GM21367 (cell line): ENCODE data around the gene PCID2.

Experiments used
- ATAC-seq: cut with Tn5 transposase; IDR thresholded peaks from one replicate; pipeline ENCODE4 v1.9.1; 2021; ENCODE audit not compliant: unreplicated experiment

PCID2 gene

DNA sequence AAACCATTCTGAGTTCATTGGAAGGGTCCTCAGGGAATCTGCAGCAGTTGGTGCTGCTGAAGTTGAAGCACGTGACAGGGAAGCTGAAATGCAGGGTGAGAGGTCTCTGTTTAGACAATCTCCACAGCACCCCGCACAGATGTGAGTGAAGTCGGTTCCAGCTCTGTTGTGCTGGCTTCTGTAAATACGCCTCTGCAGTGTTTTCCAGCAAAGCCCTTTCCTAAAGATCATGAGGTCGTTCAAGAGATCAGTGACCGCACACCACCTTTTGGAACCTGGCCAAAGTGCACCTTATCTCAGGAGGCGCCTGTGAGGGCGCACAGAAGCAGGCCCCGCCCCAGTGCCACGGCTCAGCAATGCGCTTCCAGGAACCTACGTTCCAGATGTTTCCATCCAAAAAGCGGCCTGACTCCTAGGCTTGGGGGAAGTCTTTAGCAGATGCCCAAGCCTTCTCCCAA, 11.7 kb upstream of the PCID2 start:
- ATAC-seq: no peak

DNA sequence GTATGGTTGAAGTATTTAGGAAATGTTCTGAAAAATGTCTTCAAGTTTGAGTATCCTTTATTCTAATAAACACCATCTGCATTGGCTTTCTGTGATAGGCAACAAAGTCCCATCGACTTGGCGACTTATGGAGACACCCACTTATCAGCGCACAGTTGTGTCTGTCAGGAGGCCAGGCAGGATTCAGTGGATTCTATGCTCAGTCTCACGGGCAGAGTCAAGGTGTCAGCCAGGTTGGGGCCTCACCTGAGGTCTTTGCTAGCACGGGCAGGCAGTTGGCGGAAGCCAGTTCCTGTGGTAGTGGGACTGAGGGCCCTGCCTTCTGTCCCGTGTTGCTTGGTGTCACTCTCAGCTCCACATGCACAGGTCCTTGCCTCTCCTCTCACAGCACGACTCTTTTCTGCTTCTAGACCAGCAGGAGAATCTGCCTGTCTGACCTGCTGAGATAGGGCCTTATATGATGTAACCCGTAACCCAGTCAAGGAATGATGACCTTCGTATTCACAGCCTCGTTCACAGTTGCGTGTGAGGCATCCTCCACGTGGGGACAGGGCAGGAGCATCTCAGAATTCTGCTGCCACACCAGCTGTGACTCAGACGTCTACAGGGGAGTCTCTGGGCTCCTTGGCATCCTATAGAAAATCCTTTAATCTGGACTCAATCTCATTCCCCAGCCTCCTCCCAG, 10.9 kb upstream of the PCID2 start:
- ATAC-seq: no peak

DNA sequence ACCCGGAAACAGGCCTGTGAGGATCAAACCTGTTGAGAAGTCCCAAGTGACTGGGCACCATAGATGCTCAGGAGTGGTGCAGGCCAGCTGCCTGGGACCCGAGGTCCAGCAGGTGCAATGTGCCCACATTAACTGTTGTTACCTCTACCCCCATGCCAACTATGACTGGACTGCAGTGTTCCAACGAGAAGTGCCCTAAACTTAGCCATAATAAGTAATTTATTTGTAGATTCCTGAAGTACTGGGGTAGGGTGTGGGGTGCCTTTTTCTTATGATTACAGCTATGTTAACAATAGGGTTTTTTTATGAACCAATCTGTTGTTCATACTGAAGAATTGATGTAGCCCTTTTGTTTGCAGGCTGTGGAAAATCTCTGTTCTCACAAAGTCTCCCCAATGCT, 10.1 kb upstream of the PCID2 start:
- no peak for ATAC-seq

DNA sequence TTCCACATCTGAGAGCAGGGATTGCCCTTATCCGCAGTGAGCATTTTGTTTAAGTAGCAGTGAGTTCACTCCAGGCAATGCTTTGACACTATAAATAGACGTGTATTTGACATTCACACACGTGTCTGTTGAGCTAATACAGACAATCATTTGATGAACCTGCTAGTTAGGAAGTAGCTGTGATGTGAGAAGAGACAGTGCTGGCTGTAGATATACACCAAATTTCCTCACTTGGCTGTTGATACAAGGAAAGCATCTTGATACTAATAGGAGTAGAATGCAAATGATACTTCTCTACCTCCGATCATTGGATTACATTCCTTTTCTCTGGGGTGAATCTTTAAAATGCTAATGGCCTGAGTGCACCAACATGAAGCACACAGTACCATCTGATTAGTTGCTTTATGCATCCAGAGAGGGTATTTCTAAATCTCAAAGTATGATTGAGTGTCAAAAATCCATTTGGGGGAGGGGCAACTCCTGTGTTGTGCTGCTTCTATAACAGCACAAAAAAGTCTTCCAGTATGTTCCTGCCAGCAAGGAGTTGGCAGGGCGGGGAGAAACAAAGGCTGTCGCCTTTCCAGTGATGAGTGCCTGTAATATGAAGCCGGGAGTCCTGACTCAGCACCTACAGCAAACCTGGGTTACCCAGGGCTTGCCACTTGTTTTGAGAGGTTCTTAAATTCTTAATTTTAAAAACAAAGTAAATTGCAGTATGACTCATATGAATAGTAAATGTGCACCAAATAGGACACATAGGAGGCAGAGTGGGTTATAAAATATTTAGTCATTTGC, 8.0 kb upstream of the PCID2 start:
- ATAC-seq: no peak

DNA sequence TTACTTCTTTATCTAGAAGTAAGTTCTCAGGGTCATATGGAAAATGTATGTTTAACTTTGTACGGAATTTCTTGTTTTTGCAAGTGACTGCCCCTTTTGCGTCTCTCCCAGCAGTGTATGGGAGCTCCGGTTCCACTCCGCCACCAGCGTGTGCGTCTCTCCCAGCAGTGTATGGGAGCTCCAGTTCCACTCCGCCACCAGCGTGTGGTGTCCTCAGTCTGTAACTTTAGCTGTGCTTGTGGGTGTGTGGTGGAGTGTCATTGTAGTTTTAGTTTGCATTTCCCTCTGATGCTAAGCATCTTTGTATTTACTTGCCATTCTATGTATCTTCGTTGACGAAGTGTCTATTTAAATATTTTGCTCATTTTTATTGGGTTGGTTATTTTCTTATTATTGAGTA, 3.3 kb upstream of the PCID2 start:
- ATAC-seq: no peak

DNA sequence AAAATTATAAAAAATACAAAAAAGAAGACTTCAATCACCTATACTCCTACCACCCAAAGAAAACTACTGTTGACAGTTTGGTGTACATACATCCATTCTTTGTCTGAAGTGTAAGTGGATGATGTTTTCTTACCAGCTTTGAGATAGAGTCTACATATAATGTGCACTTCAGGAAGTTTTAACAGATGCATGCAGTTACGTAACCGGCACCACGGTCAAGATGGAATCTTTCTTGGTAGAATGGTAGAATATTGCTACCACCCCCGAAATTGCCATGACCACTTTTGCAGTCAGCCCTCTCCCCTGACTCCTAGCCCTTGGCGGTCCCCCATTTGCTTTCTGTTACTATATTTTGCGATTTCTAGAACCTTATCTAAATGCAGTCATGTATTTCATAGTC, 2.4 kb upstream of the PCID2 start:
- ATAC-seq: no peak

DNA sequence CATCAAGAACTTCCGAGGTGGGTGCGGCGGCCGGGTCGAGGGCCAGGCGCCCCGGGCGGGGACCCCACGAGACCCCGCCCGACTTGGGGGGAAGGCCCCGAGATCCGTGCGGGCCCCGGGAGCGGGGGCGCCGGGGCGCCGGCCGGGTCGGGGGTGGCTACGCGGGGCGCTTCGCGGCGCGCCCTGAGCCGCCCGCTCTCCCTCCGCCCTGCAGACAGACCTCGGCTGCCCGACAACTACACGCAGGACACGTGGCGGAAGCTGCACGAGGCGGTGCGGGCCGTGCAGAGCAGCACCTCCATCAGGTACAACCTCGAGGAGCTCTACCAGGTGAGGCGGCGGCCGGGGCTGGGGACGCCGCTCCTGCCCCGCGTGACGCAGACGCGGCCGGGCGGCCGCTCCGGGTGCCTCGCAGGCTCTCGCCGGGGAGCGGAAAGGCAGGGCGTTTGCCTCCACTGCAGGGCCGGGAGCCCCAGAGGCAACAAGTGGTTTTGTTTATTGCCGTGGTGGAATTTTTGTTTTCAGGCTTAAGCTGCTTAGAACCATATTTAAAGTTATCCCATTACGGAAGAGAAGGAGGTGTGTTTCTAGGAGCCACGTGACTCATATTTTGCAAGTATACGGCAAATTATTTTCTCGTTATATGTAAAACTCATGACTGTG, 1.4 kb upstream of the PCID2 start:
- ATAC-seq: peak; percentile 41

DNA sequence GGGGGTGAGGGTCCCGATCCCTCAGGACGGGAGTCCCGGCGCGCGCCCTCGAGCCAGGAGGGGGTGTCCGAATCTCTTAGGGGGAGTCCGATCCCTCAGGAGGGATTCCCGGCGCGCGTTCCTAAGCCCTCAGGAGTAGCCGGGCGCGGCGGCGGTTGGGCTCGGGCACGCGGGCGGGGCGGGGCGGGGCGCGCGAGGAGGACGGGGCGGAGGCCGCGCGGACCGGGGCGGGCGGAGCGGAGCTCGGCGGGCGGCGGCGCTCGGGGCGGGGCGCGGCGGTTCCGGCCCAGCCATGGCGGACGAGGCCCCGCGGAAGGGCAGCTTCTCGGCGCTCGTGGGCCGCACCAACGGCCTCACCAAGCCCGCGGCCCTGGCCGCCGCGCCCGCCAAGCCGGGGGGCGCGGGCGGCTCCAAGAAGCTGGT, 878 bp upstream of the PCID2 start, which contains the start of gene CUL4A:
TSS of gene CUL4A (plus strand) at position 278 of the 423 bp plus-strand sequence. CDS start at position 293, 15 bp downstream.
- peak; percentile 36 for ATAC-seq

DNA sequence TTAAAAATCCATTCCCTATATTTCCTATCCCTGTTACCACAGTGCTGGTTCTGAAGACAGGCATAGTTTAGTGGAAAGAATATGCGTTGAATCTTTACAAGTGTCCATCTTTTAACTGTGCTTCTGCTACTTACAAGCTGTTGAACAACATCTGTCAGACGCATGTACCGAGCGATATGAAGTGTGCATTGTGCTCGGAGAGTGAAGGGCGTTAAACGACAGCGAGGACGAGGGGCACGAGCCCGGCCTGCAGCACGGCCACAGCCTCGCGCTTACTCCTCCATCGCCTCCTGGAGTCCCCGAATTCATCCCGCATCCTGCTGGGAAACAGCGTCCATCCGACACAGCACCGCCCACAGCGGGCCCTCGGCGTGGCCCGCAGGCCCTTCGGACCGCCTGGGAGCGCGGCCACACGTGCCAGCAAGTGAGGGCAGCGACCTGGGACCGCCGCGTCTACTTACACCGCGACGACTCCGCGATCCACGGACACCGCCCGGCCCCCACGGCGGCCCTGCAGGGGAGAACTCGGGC, 514 bp downstream of the PCID2 start:
- ATAC-seq: peak; percentile 6

DNA sequence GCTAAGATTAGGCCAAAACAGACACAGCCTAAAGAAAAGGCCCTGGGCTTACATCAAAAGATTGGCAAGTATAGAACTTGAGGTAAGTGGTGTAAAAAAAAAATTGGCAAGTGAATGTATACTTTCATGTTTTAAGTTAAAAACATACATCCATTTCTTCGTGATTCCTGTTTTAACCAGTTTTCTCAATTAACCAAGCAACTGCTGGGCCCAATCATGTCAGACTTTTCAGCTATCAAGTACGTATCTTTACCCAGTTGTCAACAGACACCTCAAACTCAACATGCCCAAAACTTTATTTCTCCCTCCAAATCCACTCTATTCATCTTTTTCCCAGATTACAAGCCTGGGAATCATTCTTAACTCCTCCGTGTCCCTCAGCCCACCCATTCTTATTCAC, 1.0 kb downstream of the PCID2 start:
- no peak for ATAC-seq

DNA sequence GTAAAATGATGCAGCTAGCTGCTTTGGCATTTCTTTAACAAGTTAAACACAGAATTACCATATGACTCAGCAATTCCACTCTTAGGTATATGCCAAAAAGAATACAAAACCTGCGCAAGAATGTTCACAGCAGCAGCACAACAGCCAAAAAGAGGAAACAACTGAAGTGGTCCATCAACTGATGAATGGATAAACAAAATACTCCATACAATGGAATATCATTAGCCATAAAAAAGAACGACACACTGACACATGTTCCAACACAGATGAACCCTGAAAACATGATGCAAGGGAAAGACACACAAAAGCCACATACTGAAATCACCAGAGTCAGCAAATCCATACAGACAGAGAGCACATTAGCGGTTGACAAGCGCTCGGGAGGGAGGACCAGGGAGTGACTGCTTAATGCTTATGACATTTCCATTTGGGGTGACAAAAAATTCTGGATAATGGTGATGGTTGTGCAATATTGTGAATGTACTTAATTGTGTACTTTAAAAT, 3.0 kb downstream of the PCID2 start:
- ATAC-seq: no peak

DNA sequence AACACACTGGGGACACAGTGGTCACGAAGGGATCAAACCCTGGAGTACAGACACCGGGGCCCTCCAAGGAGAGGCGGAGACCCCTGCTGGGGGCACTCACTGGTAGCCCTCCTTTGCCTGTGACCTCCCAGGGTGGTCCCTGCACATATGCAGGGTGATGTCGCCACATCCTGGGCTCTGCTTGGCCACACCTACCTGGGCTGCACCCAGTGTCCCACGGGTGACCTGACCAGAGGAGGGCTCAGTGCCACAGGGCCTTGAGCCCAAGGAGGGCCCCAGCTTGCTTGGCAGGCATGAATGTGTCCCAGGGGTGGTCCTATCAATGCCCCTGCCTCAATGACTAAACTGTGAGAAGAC, 4.1 kb downstream of the PCID2 start:
- no peak for ATAC-seq

DNA sequence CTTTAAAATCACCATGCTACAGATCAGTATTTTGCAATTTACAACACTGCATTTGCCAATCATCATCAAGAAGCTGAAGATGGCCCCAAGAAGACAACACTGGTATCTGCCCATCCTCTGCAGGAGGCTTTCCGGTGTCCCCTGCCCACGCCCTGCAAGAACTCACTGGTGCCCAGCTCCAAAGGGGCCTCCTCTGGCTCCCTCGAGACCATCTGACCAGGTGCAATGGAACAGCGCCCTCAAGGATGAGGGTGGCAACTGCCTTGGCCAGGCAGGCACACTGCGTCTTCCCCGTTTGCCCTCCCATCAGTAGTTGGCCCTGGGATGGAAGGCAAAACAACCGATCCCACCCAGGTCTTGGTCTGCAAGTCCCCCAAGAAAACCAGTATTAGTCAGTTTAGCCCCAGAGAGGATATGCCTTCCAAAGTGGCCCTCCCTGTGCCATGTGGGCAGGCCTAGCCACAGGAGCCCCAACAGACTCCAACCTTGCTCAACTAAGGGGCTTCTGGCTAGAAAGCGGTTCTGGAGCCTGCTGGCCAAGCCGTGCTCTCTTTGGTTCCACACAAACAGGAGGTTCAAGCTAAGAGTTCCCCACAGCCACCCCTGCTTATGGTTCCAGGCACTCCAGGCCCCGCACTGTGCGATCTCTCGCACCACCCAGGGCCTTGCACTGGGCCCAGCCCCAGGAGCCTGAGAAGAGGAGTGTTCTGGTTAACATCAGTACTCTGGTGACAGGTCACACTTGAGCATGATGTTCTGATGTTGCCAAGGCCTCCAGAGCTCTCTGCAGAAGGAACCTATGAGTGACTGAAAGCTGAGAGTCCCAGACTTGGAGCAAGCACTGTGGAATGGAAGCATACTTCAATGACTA, 4.7 kb downstream of the PCID2 start:
- ATAC-seq: no peak

DNA sequence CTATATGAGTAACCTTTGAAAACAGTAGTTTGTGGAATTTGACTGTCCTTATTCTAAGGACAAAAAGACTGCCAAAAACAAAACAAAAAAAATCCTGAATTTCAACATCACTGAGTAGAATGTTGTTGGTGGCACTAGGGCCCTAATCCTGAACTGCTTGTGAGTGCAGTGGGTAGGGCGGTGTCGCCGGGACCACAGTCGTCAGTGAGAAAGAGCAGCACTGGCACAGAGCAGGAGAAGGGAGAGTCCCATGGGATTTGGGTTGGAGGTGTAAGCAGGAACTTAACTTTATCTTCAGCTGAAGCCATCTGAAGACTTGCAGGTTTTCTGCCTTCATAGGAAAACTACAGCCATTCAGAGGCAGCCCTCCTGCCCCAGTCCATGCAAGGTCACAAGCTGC, 5.6 kb downstream of the PCID2 start:
- no peak for ATAC-seq

DNA sequence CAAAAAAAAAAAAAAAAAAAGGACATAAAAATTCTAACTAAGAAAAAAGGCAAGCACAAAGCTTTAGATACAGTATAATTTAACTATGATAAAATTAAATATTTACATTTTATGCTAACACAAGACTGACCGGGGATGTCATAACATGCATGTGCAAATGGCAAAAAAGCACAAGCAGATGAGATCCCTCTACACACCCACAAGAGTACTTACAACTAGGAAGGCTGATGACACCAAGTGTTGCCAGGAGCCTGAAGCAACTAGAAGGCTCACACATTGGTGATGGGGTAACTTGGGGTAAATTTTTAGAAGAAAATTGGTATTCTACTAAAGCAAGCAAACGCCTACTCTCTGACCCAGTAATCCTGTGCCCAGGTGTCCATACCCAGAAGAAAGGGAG, 6.7 kb downstream of the PCID2 start:
- no peak for ATAC-seq

DNA sequence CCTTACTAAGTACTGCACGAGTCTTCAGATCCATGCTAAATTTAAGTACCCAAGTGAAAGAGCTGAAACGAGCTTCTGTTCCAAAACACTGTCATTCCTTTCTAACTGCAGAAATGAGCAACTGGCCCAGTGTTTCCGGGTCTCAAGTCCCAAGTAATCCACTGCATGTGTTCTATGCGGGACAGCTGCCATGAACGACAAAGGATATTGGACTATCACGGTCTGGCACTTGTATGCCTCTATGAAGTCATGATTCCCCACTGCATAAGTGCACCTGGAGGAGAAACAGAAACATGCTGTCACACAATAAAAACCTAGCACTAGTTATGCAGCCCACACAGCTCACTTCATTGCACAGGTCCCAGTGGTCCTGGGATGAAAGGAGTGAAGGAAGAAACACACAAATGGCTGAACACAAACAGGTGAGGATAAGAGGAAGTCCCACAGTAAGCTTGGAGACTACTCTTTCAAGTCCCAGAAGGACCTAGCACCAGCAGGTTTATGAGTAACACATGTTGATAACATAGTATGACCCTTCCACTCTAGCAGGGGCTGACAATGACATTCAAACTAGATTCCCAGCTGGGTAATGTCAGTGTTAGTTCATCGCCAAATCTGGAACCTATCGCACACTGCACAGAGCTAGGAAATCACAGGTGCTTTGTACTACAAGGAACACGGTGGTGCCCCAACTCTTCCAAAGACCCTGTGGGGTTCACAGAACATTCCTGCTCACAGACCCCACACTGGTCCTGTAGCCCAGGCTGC, 11.3 kb downstream of the PCID2 start:
- no peak for ATAC-seq

DNA sequence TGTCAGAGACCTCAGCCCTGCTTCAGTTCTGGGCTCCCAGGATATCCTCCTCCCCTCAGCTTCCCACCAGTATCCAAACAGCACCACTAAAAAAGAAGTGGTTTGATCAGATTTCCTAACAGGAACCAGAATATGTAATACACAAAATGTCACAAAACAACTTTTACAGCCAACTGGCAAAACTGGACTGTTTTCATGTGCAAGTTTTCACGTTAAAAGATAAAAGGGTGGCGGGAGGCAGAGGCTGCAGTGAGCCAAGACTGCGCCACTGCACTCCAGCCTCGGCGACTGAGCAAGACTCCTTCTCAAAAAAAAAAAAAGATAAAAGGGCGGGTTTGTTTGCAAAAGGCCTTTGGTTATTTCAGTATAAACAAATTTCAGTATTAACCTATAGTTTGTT, 13.1 kb downstream of the PCID2 start:
- ATAC-seq: no peak

DNA sequence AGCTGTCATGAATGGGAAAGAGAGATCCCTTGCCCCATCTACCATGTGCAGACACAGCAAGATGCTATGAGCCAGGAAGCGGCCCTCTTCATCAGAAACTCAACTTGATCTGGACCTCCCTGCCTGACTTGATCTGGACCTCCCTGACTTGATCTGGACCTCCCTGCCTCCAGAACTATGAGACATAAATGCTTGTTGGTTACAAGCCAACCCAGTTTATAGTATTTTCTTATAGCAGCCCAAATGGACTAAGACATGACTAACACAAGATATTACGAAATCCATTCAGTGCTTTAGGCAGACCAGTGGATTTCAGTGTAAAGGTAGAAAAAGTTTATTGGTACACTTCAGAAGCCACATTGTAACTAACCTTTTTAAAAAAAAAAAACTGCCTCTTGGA, 15.6 kb downstream of the PCID2 start:
- no peak for ATAC-seq

DNA sequence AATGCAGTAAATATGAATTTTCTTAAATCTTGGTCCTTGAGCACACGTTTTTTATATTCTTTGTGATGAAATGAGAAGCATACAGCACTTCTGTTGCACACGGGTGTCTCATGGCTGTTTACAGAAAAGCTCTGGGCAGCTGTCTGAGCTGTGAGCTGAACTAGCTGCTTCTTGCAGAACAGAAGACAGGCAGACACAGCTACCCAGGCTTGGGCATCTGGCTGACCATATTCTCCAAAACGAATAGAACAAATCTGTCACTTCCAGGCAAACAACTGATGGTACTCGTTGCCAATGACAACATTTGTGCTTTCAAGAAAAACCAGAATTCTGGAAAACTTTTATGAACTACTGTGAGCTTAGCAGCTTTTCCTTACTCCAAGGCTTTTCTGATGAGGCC, 16.2 kb downstream of the PCID2 start:
- ATAC-seq: no peak

DNA sequence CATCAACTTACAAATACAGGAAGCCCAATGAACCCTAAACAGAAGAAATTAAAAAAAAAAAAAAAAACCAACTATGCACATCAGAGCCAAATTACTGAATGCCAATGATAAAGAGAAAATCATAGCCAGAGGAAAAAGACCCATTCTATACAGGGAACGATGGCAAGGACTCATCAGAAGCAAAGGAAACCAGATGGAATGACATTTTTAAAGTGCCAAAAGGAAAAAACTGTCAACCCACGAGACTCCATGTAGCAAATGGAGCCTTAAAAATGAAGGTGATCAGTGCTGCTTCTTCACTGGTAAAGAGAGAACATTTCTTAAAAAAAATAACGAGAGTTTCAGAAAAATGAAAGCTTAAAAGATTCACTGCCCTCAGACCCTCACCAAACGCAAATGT, 18.3 kb downstream of the PCID2 start:
- ATAC-seq: no peak
